ENCODE results near the gene UNC93B1.
A peak's percentile ranks its signal among the peaks of the same experiment; 100 is the strongest.

UNC93B1 gene

GRCh38 chr11:68003846-68004550, at the start of gene UNC93B1:
UNC93B1 (minus strand) TSS chr11:68004097; CDS start chr11:68004043, 54 bp downstream.
- peak; percentile 73 for DNase-seq (ENCODE audit: low spot score)
- FAIRE-seq, result no peak

GRCh38 chr11:68053117-68053516, 49.2 kb upstream of the UNC93B1 start:
- FAIRE-seq, result no peak
- no peak for DNase-seq (ENCODE audit: low spot score)

- DNase-seq (ENCODE audit: low spot score), result no peak
- no peak for FAIRE-seq
Measured at GRCh38 chr11:68052137-68052873, 48.4 kb upstream of the UNC93B1 start.

GRCh38 chr11:68051191-68052136, 47.6 kb upstream of the UNC93B1 start:
- DNase-seq (ENCODE audit: low spot score) (no peak), FAIRE-seq (no peak)

GRCh38 chr11:68050371-68050841, 46.5 kb upstream of the UNC93B1 start:
- DNase-seq (ENCODE audit: low spot score) (no peak), FAIRE-seq (no peak)

- FAIRE-seq, result no peak
- no peak for DNase-seq (ENCODE audit: low spot score)
Measured at GRCh38 chr11:68049509-68050370, 45.8 kb upstream of the UNC93B1 start.

- FAIRE-seq, result no peak
- DNase-seq (ENCODE audit: low spot score), result no peak
Measured at GRCh38 chr11:68048681-68049508, 45.0 kb upstream of the UNC93B1 start.

GRCh38 chr11:68047437-68048290, 43.8 kb upstream of the UNC93B1 start:
- DNase-seq (ENCODE audit: low spot score), result no peak
- FAIRE-seq, result no peak

- DNase-seq (ENCODE audit: low spot score), result no peak
- FAIRE-seq, result no peak
Measured at GRCh38 chr11:68044898-68045351, 41.0 kb upstream of the UNC93B1 start.

- DNase-seq (ENCODE audit: low spot score) (no peak), FAIRE-seq (no peak)
Measured at GRCh38 chr11:68044145-68044813, 40.4 kb upstream of the UNC93B1 start.

- DNase-seq (ENCODE audit: low spot score) (no peak), FAIRE-seq (no peak)
Measured at GRCh38 chr11:68043349-68044144, 39.6 kb upstream of the UNC93B1 start.

- DNase-seq (ENCODE audit: low spot score) (no peak), FAIRE-seq (no peak)
Measured at GRCh38 chr11:68043029-68043348, 39.1 kb upstream of the UNC93B1 start.

GRCh38 chr11:68042219-68043028, 38.5 kb upstream of the UNC93B1 start:
- DNase-seq (ENCODE audit: low spot score), result no peak
- FAIRE-seq, result no peak

- FAIRE-seq, result no peak
Measured at GRCh38 chr11:68041617-68042218, 37.8 kb upstream of the UNC93B1 start.

GRCh38 chr11:68040957-68041591, 37.2 kb upstream of the UNC93B1 start:
- no peak for FAIRE-seq

More at GRCh38 chr11:68041617-68042218, 37.8 kb upstream of the UNC93B1 start:
- DNase-seq (ENCODE audit: low spot score), result no peak

More at GRCh38 chr11:68040957-68041591, 37.2 kb upstream of the UNC93B1 start:
- DNase-seq (ENCODE audit: low spot score), result no peak
